A673 (cell line): Measurements from ENCODE around the gene ZNF76. TPM values are rescaled to one million over a fixed set of nuclear protein-coding genes. Genes with fewer than 3 reads are reported as not detected.

Experiments used
- BruUV-seq: library from RNA; stranded (reverse); fragments of 400-500 nt; replicated peaks from 2 replicates; lab custom pipeline; 2021; lab: Mats Ljungman, UMichigan
- CTCF ChIA-PET: fragments of 300-600 bp; sonication (Branson Sonifier 250); formaldehyde crosslinking; loops from one replicate; lab custom pipeline; 2022; ENCODE audit warnings: antibody characterized with exemption; lab: Charles Lee
- POLR2A ChIA-PET: fragments of 300-600 bp; sonication (Branson Sonifier 250); formaldehyde crosslinking; loops from one replicate; lab custom pipeline; 2022; ENCODE audit warnings: antibody characterized with exemption; ENCODE audit not compliant: low non-redundant PET; lab: Charles Lee
- DNase-seq: peaks from one replicate; pipeline ENCODE4 v3.0.0-alpha.2; 2015; ENCODE audit warnings: low spot score
- H3K27ac ChIP-seq: fragments of 200-600 bp; sonication (generic); 2 replicates; pipeline ENCODE4 v1.5.1; 2016; ENCODE audit warnings: mixed run types, low read depth, mild to moderate bottlenecking, mixed read lengths, antibody characterized with exemption, low read length; ENCODE audit not compliant: poor library complexity, severe bottlenecking
- H3K27me3 ChIP-seq: fragments of 200-600 bp; sonication (generic); replicated peaks from 2 replicates; pipeline ENCODE4 v1.6.1; 2017; ENCODE audit warnings: mixed run types, low read depth, mild to moderate bottlenecking, mixed read lengths, antibody characterized with exemption, low read length; ENCODE audit not compliant: insufficient read depth, poor library complexity
- H3K36me3 ChIP-seq: fragments of 200-600 bp; sonication (generic); 2 replicates; pipeline ENCODE4 v1.6.1; 2016; ENCODE audit warnings: mixed run types, mild to moderate bottlenecking, mixed read lengths, antibody characterized with exemption, low read length; ENCODE audit not compliant: insufficient read depth, poor library complexity, severe bottlenecking
- H3K4me1 ChIP-seq: fragments of 200-600 bp; sonication (generic); 2 replicates; pipeline ENCODE4 v1.6.1; 2017; ENCODE audit warnings: mixed run types, mild to moderate bottlenecking, mixed read lengths, antibody characterized with exemption, low read length; ENCODE audit not compliant: insufficient read depth, poor library complexity, severe bottlenecking
- H3K4me3 ChIP-seq: fragments of 200-600 bp; sonication (generic); 2 replicates; pipeline ENCODE4 v1.5.1; 2016; ENCODE audit warnings: low read depth, mixed run types, mild to moderate bottlenecking, mixed read lengths, low read length; ENCODE audit not compliant: poor library complexity, severe bottlenecking
- H3K9me3 ChIP-seq: fragments of 200-600 bp; sonication (generic); 2 replicates; pipeline ENCODE4 v1.6.1; 2016; ENCODE audit warnings: mixed run types, low read depth, mild to moderate bottlenecking, mixed read lengths, antibody characterized with exemption, low read length; ENCODE audit not compliant: poor library complexity, severe bottlenecking
- CTCF ChIP-seq: fragments of 300-800, 200-600 bp; sonication (generic); conservative IDR thresholded peaks from 2 replicates; pipeline ENCODE4 v1.5.1; 2017; ENCODE audit warnings: low read depth, mild to moderate bottlenecking, antibody characterized with exemption, low read length, moderate library complexity, mixed read lengths
- EZH2 ChIP-seq: fragments of 200-600 bp; sonication (generic); IDR thresholded peaks from 2 replicates; pipeline ENCODE4 v1.6.1; 2017; ENCODE audit warnings: borderline replicate concordance, low read depth, mild to moderate bottlenecking, mixed read lengths, antibody characterized with exemption, low read length; ENCODE audit not compliant: poor library complexity, severe bottlenecking
- intact Hi-C: fragments of 100-400 bp; cut with micrococcal nuclease; formaldehyde crosslinking; loops from one replicate; pipeline ENCODE4 v1.10.0; 2022; ENCODE audit not compliant: unreplicated experiment
- total RNA-seq: library from RNA; stranded (reverse); gene quantifications from 2 replicates; pipeline ENCODE4 v1.2.3, GENCODE V29; 2021

The ZNF76 gene
- total RNA-seq, 1 experiment from 2014 or later: 28.7 TPM

- Histone ChIP-seq H3K36me3 (no peaks in the 10 kb centered on the region), H3K27ac (no peak overlapping the region), H3K27me3 (peaks cover 34% of the 10 kb centered on the region), H3K4me3 (no peak overlapping the region), H3K4me1 (no peaks in the 10 kb centered on the region), H3K9me3 (no peaks in the 10 kb centered on the region)
- no peak for DNase-seq
- no peak for TF ChIP-seq CTCF
- TF ChIP-seq EZH2: no peak
- no TSS peak for BruUV-seq
- ChIA-PET POLR2A (no interaction called here), CTCF (no interaction called here)
- intact Hi-C loops: no loop called here
These were observed 43.2 kb upstream of the ZNF76 start for GRCh38 chr6:35216412-35216732.

- H3K9me3 ChIP-seq: no peaks in the 10 kb centered on the region
- DNase-seq: no peak
- H3K36me3 ChIP-seq: no peaks in the 10 kb centered on the region
- no peak for TF ChIP-seq EZH2
- TF ChIP-seq CTCF: no peak
- no peak overlapping the region for H3K27ac ChIP-seq
- intact Hi-C loops: no loop called here
- BruUV-seq: no TSS peak
- CTCF ChIA-PET: no interaction called here
- H3K4me3 ChIP-seq: no peak overlapping the region
- H3K4me1 ChIP-seq: no peaks in the 10 kb centered on the region
- H3K27me3 ChIP-seq: peaks cover 29% of the 10 kb centered on the region
- POLR2A ChIA-PET: interaction anchor here (0.7 kb wide), 1 partner anchor 27 kb away, joined by 5 read pairs; no protein-coding TSS in a partner anchor
These were observed 42.4 kb upstream of the ZNF76 start for GRCh38 chr6:35216851-35217811.

- no peaks in the 10 kb centered on the region for H3K9me3 ChIP-seq
- no peak overlapping the region for H3K27ac ChIP-seq
- no TSS peak for BruUV-seq
- no peaks in the 10 kb centered on the region for H3K4me1 ChIP-seq
- intact Hi-C loops: no loop called here
- POLR2A ChIA-PET: no interaction called here
- CTCF ChIA-PET: no interaction called here
- no peak for TF ChIP-seq CTCF
- TF ChIP-seq EZH2: no peak
- peaks cover 20% of the 10 kb centered on the region for H3K27me3 ChIP-seq
- H3K36me3 ChIP-seq: no peaks in the 10 kb centered on the region
- no peak for DNase-seq
- H3K4me3 ChIP-seq: no peak overlapping the region
These were observed 41.5 kb upstream of the ZNF76 start for GRCh38 chr6:35218021-35218420.
